ENCODE results near the gene LIPE. TPM values are rescaled to one million over a fixed set of nuclear protein-coding genes. Genes with fewer than 3 reads are reported as not detected.

The LIPE gene
- total and polyA plus RNA-seq, 7 donors, result 1.6 to 48.0 (median 7.5) TPM

DNA sequence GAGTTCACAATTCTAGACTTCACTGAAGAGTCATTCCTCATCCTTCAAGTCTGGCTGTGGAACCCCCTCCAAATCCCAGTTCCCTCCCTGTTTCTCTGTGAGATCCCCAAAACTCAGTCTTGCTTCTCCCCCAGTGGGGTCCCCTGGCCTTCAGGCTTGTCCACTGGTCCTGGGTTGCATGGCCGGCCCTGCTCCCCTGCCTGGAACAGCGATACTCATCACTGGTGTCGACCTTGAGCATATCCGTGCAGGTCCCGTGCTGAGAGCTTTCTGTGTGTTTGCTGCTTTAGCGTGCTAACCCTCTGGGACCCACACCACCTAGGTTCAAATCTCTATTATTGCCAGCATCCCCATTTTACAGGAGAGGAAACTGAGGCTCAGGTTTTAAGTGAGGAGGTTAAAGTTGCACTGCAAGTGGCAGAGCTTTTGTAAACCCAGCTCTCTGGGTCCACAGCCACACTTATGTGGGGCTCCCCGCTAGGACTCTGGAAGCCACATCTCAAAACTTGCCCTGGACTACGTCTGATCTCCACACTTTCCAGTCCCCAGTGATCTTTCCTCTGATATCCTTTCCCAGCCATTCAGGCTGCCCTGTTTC lies 15.5 kb downstream of the LIPE start:
- DNase-seq, result no peak
- no peaks in the 10 kb centered on the region for H3K36me3 ChIP-seq
- TF ChIP-seq, protein P1, sequence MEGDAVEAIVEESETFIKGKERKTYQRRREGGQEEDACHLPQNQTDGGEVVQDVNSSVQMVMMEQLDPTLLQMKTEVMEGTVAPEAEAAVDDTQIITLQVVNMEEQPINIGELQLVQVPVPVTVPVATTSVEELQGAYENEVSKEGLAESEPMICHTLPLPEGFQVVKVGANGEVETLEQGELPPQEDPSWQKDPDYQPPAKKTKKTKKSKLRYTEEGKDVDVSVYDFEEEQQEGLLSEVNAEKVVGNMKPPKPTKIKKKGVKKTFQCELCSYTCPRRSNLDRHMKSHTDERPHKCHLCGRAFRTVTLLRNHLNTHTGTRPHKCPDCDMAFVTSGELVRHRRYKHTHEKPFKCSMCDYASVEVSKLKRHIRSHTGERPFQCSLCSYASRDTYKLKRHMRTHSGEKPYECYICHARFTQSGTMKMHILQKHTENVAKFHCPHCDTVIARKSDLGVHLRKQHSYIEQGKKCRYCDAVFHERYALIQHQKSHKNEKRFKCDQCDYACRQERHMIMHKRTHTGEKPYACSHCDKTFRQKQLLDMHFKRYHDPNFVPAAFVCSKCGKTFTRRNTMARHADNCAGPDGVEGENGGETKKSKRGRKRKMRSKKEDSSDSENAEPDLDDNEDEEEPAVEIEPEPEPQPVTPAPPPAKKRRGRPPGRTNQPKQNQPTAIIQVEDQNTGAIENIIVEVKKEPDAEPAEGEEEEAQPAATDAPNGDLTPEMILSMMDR (IDR thresholded peaks at IDR 0.05), result no peak
- no peak for TF ChIP-seq POLR2A (IDR thresholded peaks at IDR 0.05)
- no peak for TF ChIP-seq POLR2AphosphoS5 (IDR thresholded peaks at IDR 0.05)
- no peak for TF ChIP-seq EP300 (IDR thresholded peaks at IDR 0.05)
- H3K27me3 ChIP-seq, result no peaks in the 10 kb centered on the region
- intact Hi-C loops (cut with DNase I), result no loop called here
- 89 to 94% methylated on average over 8 of the region's 8 CpGs for WGBS, 2 donors
- H3K4me3 ChIP-seq, result no peak overlapping the region
- H3K9me3 ChIP-seq, result no peaks in the 10 kb centered on the region
- peaks cover 0 to 6% (median 2%) of the 10 kb centered on the region in 4 donors for H3K4me1 ChIP-seq
- H3K27ac ChIP-seq, result no peak overlapping the region

DNA sequence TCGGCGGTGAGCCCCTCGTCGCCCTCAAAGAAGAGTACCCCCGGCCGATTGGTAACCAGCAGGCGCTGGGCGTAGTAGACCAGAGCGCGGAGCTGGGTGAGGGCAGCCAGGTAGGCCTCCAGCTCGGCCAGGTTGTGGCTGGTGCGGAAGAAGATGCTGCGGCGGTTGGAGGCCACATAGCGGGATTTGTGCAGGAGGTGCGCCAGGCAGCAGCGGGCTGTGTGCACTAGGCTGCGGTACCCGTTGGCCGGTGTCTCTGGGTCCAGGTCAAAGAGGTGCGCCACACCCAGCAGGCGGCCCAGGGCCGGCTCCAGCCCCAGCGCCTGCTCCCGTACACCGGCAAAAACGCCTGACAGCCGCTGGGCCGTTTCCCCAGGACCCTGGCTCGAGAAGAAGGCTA lies 16.8 kb downstream of the LIPE start:
- Histone ChIP-seq H3K36me3 (no peaks in the 10 kb centered on the region), H3K27me3 (no peaks in the 10 kb centered on the region), H3K27ac (no peak overlapping the region), H3K4me1 (peaks cover 0 to 6% (median 2%) of the 10 kb centered on the region in 4 donors), H3K9me3 (no peaks in the 10 kb centered on the region), H3K4me3 (no peak overlapping the region)
- DNase-seq, result no peak
- TF ChIP-seq, protein P1 (IDR thresholded peaks at IDR 0.05), result no peak
- 95 to 96% methylated on average over 30 of the region's 30 CpGs for WGBS, 2 donors
- intact Hi-C loops (cut with DNase I), result no loop called here

DNA sequence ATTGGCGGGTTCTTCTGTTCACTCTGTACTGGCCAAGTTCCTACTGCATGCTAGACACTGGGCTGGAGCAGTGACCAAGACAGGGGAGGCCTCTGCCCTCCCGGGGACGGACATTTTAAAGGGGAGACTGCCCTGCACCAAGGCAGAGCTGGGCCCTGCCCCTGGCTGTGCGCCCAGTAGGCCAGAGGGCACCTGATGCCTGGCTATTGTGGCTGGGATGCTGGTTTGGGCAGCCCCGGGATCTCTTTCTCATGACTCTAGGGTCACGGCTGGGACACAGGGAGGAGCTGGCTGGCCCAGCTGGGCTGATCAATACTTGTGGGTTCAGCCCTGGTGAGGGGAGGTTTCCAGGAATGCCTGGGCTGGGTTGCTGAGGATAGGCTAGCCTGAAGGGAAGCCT lies 17.7 kb downstream of the LIPE start:
- Histone ChIP-seq H3K9me3 (no peaks in the 10 kb centered on the region), H3K27me3 (no peaks in the 10 kb centered on the region), H3K4me3 (no peak overlapping the region), H3K36me3 (no peaks in the 10 kb centered on the region), H3K4me1 (peaks cover 0 to 6% (median 2%) of the 10 kb centered on the region in 4 donors), H3K27ac (no peak overlapping the region)
- intact Hi-C loops (cut with DNase I), result no loop called here
- 52 to 73% methylated on average over 6 of the region's 6 CpGs for WGBS, 2 donors
- no peak for DNase-seq
- TF ChIP-seq, protein P1 (IDR thresholded peaks at IDR 0.05), result no peak
- TF ChIP-seq POLR2AphosphoS5 (IDR thresholded peaks at IDR 0.05) (no peak), POLR2A (IDR thresholded peaks at IDR 0.05) (no peak), EP300 (IDR thresholded peaks at IDR 0.05) (no peak)

DNA sequence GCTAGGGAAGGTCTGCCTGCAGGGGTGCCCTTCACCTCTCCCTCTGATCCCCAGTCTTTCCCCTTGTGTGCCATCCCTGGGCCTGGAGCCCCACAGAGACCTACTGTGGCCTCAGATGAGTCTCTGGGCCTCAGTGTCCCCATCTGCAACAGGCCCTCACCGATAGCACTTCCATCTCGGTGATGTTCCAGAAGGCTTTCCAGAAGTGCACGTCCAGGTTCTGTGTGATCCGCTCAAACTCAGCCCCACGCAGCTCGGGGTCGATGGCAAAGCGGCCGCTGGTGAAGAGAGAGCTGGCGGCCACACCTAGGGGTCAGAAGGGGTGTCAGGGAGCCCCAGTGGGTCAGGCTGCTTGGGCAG lies 19.4 kb downstream of the LIPE start:
- peaks cover 0 to 6% (median 2%) of the 10 kb centered on the region in 4 donors for H3K4me1 ChIP-seq
- no peaks in the 10 kb centered on the region for H3K27me3 ChIP-seq
- 98% methylated on average over 10 of the region's 10 CpGs for WGBS, 2 donors
- no peaks in the 10 kb centered on the region for H3K36me3 ChIP-seq
- intact Hi-C loops (cut with DNase I), result no loop called here
- no peak overlapping the region for H3K27ac ChIP-seq
- H3K4me3 ChIP-seq, result no peak overlapping the region
- DNase-seq, result no peak
- TF ChIP-seq, protein P1 (IDR thresholded peaks at IDR 0.05), result no peak
- no peak for TF ChIP-seq POLR2AphosphoS5 (IDR thresholded peaks at IDR 0.05)
- no peak for TF ChIP-seq EP300 (IDR thresholded peaks at IDR 0.05)
- TF ChIP-seq POLR2A (IDR thresholded peaks at IDR 0.05), result no peak
- H3K9me3 ChIP-seq, result no peaks in the 10 kb centered on the region
